ENCODE results near the gene MYO5A.

The MYO5A gene

DNA sequence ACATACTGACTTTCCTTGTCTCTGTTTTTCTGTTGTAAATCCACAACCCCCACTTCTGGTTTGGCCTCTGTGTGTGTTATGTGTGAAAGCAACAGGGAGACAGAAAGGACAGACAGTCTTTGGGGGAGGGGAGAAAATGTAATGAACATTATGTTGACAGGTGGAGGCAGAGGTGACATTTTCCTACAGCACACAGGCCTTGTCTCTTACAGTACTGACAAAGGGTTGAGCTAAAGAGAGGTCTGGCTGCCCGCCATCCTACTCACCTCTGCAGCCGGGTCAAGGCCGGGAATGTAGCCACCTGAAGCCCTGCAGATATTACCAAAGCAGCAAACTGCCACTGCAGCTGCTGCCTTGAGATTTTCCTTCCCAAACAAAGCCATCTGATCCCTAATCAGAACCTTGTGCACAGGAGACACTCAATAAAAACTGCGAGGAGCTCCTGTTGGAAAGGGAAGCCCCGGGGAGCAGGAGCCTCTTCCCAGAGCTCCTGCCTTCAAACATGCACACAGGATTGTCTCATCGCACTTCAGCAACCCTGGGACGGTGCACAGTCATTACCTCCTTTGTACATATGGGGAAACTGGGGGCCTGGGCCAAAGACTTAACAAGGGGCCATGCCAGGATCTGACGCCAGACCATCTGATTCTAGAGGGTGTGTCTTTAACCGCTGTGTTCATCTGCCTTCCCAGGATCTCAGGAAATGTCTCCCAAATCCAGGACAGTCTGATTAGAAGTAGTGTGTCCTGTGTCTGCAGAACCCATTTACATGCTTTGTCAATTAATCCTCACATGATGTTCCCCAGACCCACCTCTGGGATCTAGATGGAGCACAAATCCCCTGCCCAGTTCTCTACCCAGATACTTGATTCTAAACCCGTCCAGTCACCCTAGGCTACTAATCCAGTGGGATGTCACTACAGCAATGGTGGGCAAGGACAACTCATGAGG is 247.3 kb downstream of the MYO5A start:
- TF ChIP-seq GATA1 (IDR thresholded peaks at IDR 0.05; ENCODE audit: low read depth, low read length) (no peak), POLR2A (IDR thresholded peaks at IDR 0.05; ENCODE audit: low read length) (no peak)
- DNase-seq, result no peak

DNA sequence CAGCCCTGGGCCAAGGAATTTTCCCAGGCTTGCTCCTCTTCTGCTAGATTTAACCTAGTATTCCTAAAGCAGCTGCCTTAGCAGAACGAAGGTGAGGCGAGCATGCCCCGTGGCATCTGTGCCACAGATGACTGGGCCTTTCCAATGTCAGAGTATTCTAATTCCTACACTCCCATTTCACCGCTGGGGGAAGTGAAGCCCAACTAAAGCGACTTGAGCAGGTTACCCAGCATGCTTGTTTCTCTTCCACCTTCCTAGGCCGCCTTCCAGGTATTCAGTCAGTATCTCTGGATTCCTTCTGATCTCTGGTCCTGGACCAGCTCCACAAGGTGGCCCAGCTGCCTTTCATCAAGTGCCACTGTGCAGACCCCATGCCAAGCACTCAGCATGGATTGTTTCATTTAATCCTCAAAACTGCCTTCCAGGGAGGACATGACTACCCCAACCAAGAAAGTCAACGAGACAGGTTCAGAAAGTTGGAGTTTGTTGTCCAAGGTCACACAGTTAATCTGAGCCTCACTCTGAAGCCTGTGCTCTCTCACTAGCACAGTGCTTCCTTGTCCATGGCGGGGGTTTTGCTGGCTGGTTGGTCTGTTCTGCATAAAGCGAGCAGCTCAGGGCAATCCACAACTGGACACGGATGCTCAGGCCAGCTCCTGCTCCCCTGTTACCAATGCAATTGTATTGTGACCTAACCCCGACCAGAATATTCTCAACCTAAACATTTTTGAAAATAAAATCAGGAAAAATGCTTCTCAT is 248.2 kb downstream of the MYO5A start:
- TF ChIP-seq POLR2A (IDR thresholded peaks at IDR 0.05; ENCODE audit: low read length) (no peak), GATA1 (IDR thresholded peaks at IDR 0.05; ENCODE audit: low read depth, low read length) (no peak)
- no peak for DNase-seq

DNA sequence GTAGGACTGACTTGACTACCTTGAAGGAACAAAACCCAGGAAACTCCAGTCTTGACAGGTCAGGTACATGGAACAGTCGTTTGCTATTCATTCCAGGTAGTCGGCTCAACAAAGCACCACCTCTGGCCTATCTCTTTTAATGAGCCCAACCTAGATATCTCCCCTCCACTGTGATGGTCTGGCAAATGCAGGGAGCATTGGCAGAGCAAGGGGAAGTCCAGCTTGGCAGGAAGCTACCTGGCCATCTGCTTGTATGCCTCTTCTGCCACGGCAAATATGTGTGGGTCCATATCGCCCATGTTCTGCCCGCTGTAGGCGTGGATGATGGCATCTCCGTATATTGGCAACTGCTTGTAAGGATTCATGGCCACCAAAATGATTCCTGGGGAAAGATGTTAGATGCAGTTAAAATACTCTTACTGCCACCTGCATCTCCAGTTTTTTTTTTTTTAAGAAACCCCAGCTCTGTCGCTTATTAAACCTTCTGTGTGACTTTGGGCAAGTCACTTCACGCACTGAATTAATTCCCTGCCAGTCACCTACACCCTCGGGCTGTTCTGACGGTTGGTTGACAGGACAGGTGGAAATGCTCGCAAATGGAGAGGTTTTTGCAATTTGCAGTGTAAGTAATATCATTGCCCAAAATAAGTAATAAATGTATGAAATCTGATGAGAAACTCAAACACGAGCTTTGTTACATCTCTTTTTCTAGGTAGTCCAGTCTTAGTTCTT is 249.9 kb downstream of the MYO5A start:
- no peak for TF ChIP-seq GATA1 (IDR thresholded peaks at IDR 0.05; ENCODE audit: low read depth, low read length)
- TF ChIP-seq POLR2A (IDR thresholded peaks at IDR 0.05; ENCODE audit: low read length), result no peak
- no peak for DNase-seq

DNA sequence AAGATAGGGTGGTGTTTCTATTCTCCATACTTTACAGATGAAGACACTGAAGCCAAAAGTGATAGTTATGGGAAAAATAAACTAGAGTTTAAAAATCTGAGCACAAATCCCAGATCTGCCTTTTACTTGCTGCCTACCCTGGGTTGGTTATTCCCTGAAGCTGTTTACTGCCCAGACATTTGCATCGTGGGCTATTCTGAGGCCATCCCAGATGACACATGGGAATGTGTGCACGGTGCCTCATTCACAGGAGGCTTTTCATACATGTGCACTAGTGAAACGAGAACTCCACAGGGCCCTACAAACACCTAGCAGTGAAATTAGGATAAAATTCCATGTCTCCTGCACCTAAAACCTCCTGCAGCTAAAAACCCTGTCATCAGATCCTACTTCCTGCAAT is 250.5 kb downstream of the MYO5A start:
- TF ChIP-seq GATA1 (IDR thresholded peaks at IDR 0.05; ENCODE audit: low read depth, low read length), result no peak
- TF ChIP-seq POLR2A (IDR thresholded peaks at IDR 0.05; ENCODE audit: low read length), result no peak
- no peak for DNase-seq

DNA sequence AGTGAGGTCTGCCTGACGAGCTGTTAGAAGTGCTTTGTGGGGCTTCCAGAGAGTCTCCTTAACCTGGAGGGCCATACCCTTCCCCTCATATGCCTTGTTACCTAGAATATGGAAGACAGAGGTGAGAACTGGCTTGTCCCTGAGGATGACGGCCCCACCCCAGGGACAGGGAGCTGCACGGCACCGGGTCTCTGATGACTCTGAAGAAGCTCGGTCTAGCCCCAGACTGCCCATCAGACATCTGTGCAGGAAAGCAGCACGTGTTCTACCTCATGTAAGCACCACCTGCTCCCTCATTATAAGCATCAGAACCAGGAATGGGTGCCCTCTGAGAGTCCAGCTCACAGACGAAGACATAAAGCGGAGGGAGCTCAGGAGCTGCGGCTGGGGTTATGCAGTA is 251.1 kb downstream of the MYO5A start:
- DNase-seq, result no peak
- TF ChIP-seq POLR2A (IDR thresholded peaks at IDR 0.05; ENCODE audit: low read length) (no peak), GATA1 (IDR thresholded peaks at IDR 0.05; ENCODE audit: low read depth, low read length) (no peak)

DNA sequence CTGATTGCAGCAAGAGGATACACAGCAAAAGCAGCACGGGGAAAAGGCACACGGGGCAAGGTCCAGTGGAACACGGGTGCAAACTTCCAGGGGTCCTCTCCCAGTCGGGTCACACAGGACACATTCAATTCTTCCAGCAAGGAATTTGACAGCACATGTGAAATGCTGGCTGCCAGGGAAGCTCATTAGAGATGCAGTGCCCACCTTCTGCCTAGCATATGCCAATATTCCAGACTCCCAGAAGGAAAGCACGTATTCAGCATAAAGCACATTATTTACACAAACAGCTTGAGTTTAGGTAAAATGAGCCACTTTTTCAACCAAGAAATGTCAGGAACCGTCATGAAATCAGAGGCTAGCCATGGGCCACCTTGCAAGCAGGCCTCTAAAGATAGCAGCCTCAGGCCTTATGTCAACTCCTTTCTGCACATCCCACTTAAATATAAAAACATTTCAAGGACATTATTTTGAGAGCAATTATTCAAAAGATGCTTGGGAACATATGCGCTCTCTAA is 252.4 kb downstream of the MYO5A start:
- DNase-seq, result no peak
- TF ChIP-seq POLR2A (IDR thresholded peaks at IDR 0.05; ENCODE audit: low read length) (no peak), GATA1 (IDR thresholded peaks at IDR 0.05; ENCODE audit: low read depth, low read length) (no peak)

DNA sequence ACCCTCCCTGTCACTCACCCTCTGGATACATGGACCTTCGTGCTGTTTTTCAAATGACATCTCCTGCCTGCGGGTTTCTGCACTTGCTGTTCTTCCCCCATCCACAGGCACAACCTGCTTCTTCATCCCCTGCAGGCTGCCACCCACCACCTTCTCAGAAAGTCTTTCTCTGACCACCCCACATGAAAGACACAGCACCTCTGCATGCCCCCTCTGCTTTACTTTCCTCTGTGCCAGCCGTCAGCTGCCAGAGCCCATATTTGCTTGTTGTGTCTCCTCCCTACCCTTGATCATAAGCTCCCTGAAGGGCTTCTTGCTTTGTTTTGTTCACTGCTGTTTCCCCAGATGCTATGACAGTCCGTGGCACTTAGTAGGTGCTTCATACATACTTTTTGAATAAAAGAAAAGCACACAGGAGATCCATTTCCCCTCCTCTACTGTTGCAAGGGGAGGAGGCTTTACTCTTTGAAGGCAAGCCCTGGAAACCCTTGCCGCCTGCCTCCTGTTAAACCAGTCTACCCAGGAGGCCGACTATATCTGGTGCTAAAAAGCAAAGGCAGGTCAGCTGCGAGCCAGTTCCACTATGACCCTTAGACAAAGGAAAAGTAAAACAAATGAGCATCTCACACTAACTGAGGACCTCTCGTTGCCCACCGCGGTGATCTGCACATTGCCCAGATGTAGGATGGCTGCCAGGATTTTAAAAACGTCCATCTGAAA is 265.0 kb downstream of the MYO5A start:
- no peak for TF ChIP-seq GATA1 (IDR thresholded peaks at IDR 0.05; ENCODE audit: low read depth, low read length)
- no peak for TF ChIP-seq POLR2A (IDR thresholded peaks at IDR 0.05; ENCODE audit: low read length)
- no peak for DNase-seq

DNA sequence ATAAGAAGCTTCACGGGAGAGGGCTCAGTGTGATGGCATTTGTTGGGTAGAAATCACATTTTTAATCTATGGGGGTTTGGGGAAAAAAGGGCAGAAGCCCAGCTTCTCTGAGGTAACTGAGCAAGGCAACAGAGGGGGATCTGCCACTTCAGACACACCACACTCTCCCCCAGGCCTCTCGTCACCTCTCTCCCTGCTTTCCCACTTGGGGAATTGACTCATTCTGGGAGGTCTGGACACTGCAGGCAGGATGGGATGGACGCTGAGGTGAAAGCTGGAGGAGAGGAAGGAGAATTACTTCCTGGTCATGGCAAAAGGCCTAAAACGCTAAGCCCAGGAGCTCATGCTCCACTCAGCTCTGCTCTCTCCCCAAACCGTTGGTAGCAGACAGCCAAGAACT is 266.3 kb downstream of the MYO5A start:
- TF ChIP-seq GATA1 (IDR thresholded peaks at IDR 0.05; ENCODE audit: low read depth, low read length) (no peak), POLR2A (IDR thresholded peaks at IDR 0.05; ENCODE audit: low read length) (no peak)
- no peak for DNase-seq

DNA sequence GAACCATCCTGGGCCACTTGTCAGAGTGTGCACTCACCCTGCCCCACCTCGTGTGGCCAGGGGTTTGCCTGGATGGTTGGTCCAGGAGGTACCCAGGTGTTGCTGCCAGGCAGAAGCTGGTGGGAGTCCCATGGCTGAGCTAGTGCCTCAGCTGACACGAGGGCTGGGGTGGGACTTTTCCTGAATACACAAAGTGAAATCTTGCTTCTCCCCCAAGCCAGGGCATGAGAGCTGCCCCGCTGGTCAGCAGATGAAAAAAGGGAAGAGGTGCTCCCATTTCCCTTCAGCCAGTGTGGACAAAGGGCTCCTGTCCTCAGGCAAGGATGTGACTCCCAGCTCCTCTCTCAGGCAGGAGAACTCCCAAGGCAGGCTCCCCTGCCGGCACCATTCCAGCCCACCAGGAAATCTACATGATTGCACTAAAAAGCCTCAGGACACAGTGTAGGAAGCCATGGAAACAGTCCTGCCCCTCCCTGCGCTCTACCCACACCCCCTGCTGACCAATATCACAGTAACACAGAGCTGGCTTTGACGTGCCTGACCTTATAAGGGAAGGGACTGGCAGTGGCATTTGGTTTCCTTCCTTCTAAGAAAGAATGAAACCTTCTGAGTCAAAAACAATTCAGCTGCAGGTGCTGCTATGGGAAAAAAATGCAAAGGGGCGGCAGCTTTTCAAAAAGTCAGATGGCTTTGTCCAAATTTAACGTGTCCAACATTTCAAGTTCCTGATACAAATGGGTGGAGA is 267.0 kb downstream of the MYO5A start:
- TF ChIP-seq POLR2A (IDR thresholded peaks at IDR 0.05; ENCODE audit: low read length) (no peak), GATA1 (IDR thresholded peaks at IDR 0.05; ENCODE audit: low read depth, low read length) (no peak)
- DNase-seq, result peak in 1 of 2 experiments; percentile 5

DNA sequence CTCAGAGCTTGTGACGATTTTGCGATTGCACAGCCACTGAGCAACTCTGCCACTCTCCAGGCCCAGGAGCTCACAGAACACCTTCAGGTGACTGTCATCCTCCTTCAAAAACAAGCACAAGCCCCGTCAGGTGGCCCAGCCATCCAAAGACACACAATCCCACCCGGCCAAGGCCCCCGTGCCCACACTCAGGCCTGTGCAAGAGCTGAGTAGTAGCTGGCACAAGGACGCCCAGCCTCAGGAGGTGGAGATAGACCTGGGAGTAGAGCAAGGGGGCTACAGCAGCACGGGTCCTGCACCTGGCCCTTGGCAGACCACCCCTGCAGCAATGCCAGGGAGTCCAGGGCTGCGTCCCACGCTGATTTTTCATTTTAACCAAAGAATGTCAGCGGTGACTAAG is 267.7 kb downstream of the MYO5A start:
- DNase-seq, result no peak
- TF ChIP-seq POLR2A (IDR thresholded peaks at IDR 0.05; ENCODE audit: low read length), result no peak
- TF ChIP-seq GATA1 (IDR thresholded peaks at IDR 0.05; ENCODE audit: low read depth, low read length), result no peak

DNA sequence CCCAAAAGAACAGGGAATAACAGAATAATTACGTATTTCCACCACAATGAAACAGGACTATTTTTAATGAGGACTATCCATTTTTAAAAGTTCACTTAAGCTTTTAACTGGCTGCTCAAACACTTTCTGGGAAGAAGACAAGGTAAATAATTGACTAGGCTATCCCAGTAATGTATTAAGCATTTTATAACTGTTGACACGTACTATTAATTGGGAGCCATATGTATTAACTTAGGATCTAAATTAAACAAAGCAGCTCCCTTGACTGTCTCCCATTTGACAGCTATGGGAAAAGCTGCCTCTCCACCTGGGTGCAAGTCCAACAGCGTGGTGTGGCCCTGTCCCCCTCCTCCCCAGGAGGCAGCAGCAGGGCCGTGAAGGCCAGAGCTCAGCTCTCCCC is 269.2 kb downstream of the MYO5A start:
- TF ChIP-seq GATA1 (IDR thresholded peaks at IDR 0.05; ENCODE audit: low read depth, low read length) (no peak), POLR2A (IDR thresholded peaks at IDR 0.05; ENCODE audit: low read length) (no peak)
- DNase-seq, result no peak

DNA sequence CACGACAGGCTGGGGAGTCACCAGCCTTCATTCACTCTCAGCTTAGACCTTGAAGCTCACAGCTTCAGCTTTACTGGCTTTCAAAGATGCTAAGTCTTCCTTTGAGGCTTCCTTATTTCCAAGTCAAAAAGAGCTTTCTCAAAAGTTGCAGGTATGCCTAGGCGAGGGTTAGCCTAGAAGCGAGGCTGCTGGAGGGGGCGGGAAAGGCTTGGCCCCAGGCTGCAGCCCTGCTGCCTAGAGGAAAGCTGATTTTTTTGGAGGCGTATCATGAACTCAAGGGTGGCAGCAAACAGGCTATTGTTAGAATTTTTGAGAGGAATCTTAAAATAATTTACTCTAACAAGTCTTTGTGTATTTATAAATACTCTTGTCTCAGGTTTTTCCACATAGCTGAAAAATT is 270.2 kb downstream of the MYO5A start:
- no peak for TF ChIP-seq GATA1 (IDR thresholded peaks at IDR 0.05; ENCODE audit: low read depth, low read length)
- no peak for TF ChIP-seq POLR2A (IDR thresholded peaks at IDR 0.05; ENCODE audit: low read length)
- DNase-seq, result no peak

DNA sequence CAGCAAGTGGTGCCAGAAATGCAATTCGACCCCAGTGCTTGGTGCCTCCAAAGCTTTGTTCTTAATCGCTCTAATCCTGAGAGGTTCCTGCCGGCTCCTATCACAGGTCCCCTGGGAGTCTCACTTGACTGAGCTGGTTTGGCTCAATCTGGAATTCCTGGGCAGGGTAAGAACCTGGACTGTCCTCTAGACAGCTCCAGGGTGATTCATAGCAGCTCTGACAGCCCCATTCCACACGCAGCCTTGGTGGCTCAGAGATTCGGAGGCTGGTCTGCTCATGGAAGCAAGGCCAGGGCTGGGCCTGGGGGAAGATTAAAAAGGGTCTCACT is 271.0 kb downstream of the MYO5A start:
- TF ChIP-seq GATA1 (IDR thresholded peaks at IDR 0.05; ENCODE audit: low read depth, low read length) (no peak), POLR2A (IDR thresholded peaks at IDR 0.05; ENCODE audit: low read length) (no peak)
- no peak for DNase-seq

All from erythroblast (primary cell).